Measurements from ENCODE around the gene KRTAP10-3. TPM values are rescaled to one million over a fixed set of nuclear protein-coding genes. Genes with fewer than 3 reads are reported as not detected.

The KRTAP10-3 gene
- polyA plus RNA-seq, 1 experiment = not detected

- POLR2A ChIA-PET = no interaction called here
- H3K27ac ChIP-seq (ENCODE audit: low read depth, low read length) = no peak overlapping the region
- TF ChIP-seq CTCF (IDR thresholded peaks at IDR 0.05; ENCODE audit: low read depth, low read length) = no peak
- CTCF ChIA-PET = no interaction called here
- no peak for DNase-seq (ENCODE audit: low read depth, low spot score)
- H3K27me3 ChIP-seq (ENCODE audit: control insufficient read depth, insufficient read depth, low read length) = no peaks in the 10 kb centered on the region
- no peak overlapping the region for H3K4me3 ChIP-seq (ENCODE audit: low read depth, low read length)
- peaks cover 63% of the 10 kb centered on the region for H3K9me3 ChIP-seq (ENCODE audit: control insufficient read depth, insufficient read depth, low read length)
Measured at GRCh38 chr21:44521301-44521927, 37.2 kb downstream of the KRTAP10-3 start.

GRCh38 chr21:44520326-44521300 lies 38.0 kb downstream of the KRTAP10-3 start:
- ChIA-PET CTCF (no interaction called here), POLR2A (no interaction called here)
- H3K27ac ChIP-seq (ENCODE audit: low read depth, low read length) = no peak overlapping the region
- H3K9me3 ChIP-seq (ENCODE audit: control insufficient read depth, insufficient read depth, low read length) = peaks cover 64% of the 10 kb centered on the region
- no peak for DNase-seq (ENCODE audit: low read depth, low spot score)
- H3K27me3 ChIP-seq (ENCODE audit: control insufficient read depth, insufficient read depth, low read length) = no peaks in the 10 kb centered on the region
- no peak for TF ChIP-seq CTCF (IDR thresholded peaks at IDR 0.05; ENCODE audit: low read depth, low read length)
- H3K4me3 ChIP-seq (ENCODE audit: low read depth, low read length) = no peak overlapping the region

- no peaks in the 10 kb centered on the region for H3K27me3 ChIP-seq (ENCODE audit: control insufficient read depth, insufficient read depth, low read length)
- ChIA-PET POLR2A (no interaction called here), CTCF (no interaction called here)
- H3K4me3 ChIP-seq (ENCODE audit: low read depth, low read length) = no peak overlapping the region
- TF ChIP-seq CTCF (IDR thresholded peaks at IDR 0.05; ENCODE audit: low read depth, low read length) = no peak
- H3K27ac ChIP-seq (ENCODE audit: low read depth, low read length) = no peak overlapping the region
- H3K9me3 ChIP-seq (ENCODE audit: control insufficient read depth, insufficient read depth, low read length) = peaks cover 61% of the 10 kb centered on the region
- no peak for DNase-seq (ENCODE audit: low read depth, low spot score)
Measured at GRCh38 chr21:44519346-44520325, 39.0 kb downstream of the KRTAP10-3 start.

- Histone ChIP-seq H3K27me3 (ENCODE audit: control insufficient read depth, insufficient read depth, low read length) (no peaks in the 10 kb centered on the region), H3K27ac (ENCODE audit: low read depth, low read length) (no peak overlapping the region), H3K9me3 (ENCODE audit: control insufficient read depth, insufficient read depth, low read length) (peaks cover 61% of the 10 kb centered on the region), H3K4me3 (ENCODE audit: low read depth, low read length) (no peak overlapping the region)
- no peak for DNase-seq (ENCODE audit: low read depth, low spot score)
- ChIA-PET POLR2A (no interaction called here), CTCF (no interaction called here)
- TF ChIP-seq CTCF (IDR thresholded peaks at IDR 0.05; ENCODE audit: low read depth, low read length) = no peak
Measured at GRCh38 chr21:44518686-44519085, 39.9 kb downstream of the KRTAP10-3 start.
